SH-SY5Y (cell line): ENCODE measurements around the gene COL8A2.

ENCODE experiments used
- GATA2 ChIP-seq: IDR thresholded peaks from 2 replicates; pipeline ENCODE4 v1.6.1; 2011; ENCODE audit warnings: mild to moderate bottlenecking, low read depth, low read length
- GATA3 ChIP-seq: IDR thresholded peaks from 2 replicates; pipeline ENCODE4 v1.6.1; 2011; ENCODE audit warnings: low read depth, mild to moderate bottlenecking, low read length, moderate library complexity

DNA sequence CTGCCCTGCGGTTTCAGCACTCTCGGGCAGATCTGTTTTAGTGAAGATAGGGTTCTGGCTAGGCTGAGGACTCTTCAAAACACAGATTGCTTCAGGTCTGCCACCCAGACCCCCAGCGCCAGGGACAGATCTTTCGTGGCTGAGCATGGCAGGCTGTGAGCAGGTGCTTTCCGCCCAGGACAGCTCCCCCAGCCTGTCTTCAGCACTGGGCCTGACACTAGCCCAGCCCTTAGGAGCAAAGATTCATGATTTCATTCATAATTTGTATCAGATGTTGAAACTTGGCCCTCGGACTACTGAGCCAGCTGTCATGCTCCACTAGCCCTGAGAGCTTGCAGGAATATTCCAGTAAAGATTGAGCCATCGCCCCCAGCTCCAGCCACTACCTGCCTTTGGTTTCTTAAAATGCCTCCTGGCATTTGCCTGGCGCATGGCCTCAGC is 30.4 kb downstream of the COL8A2 start:
- TF ChIP-seq GATA2 (no peak), GATA3 (no peak)
